CD4-positive, alpha-beta T cell treated with Interleukin-15 for 4 hours (primary cell): Measurements from ENCODE around the gene TEX52.
A peak's percentile ranks its signal among the peaks of the same experiment; 100 is the strongest.
"Not testable (repeated sequence)": the region's sequence is repeated elsewhere in the genome, so short reads cannot be mapped to it uniquely, and the experiment has no call there.

Experiments used
- DNase-seq: peaks from one replicate; pipeline ENCODE4 v3.0.0-alpha.2; 2020; ENCODE audit warnings: low spot score

TEX52 gene

DNA sequence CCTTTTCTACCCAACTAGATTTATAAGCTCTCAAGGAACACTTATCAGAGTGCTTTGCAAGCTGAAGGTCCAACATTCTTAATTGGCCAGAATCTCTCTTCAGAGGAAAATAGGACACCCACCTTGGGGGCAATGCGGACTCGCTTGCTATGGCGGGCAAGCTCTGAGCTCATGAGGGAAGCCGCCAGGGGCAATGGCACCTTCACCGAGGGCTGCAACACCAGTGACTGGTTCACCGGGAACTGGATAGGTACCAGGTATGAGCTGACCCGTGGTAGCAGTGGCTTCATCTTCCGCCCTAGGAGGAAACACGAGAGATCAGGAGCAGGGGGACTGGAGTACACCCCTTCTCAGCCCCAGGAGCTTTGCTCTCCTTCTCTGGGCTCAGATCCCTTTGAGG lies 7.4 kb upstream of the TEX52 start:
- DNase-seq = no peak

DNA sequence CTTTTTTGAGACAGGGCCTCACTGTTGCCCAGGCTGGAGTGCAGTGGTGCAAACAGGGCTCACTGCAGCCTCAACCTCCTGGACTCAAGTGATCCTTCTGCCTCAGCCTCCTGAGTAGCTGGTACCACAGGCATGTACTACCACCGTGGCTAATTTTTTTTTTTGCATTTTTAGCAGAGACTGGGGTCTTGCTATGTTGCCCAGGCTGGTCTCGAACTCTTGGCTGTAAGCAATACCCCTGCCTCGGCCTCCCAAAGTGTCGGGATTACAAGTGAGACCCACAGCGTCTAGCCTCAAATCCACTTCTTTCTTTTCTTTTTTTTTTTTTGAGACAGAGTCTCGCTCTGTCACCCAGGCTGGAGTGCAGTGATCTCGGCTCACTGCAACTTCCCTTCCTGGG lies 6.6 kb upstream of the TEX52 start:
- DNase-seq = not testable (repeated sequence)

DNA sequence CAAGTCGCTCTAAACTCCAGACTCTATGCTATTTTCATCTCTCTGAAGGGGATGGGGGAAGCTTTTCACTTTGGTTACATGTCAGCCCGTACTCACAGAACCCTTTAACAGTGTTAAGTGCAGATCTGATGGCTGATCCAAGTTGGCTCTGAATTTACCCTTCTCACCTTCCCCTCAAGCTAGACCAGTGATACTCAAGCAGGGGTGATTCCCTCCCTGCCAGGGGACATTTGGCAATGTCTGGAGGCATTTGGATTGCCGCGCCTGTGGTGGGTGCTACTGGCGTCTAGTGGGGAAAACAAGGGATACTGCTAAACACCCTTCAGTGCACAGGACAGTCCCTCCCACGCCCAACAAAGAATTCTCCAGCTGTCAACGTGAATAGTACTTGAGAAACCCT lies 6.0 kb upstream of the TEX52 start:
- no peak for DNase-seq

DNA sequence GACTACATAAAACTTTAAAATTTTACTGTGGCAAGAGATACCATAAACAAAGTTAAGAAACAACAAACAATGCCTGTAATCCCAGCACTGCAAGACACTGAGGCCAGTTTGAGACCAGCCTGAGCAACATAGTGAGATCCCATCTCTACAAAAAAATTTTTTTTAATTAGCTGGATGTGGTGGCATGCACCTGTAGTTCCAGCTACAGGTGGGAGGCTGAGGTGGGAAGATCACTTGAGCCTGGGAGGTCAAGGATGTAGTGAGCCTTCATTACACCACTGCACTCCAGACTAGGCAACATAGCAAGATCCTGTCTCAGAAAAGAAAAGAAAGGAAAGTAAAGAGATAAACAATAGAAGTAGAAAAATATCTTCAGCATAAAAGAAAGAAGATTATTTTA lies 3.3 kb upstream of the TEX52 start:
- DNase-seq = no peak

DNA sequence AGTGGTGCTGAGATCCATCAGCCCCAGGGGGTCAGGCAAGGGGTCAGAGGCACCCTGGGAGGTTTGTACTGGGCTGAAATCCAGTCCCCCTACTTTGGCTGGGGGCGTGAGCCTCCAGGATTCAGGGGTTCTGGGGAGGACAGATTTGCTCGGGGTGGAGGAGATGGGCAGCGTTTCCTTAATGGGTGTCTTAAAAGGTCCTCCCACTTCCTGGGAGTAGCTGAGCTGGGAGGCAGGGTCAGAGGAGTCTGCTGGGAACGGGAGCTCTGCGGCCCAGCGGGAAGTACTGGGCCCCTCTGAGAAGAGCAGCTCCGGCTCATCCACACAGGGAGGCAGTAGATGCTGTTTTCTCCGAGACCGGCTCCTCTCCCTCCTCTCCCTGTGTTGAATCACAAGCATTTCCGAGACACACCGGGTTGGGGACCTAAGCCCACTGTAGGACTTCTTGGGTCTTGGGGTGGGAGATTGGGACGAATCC lies 2.1 kb upstream of the TEX52 start:
- DNase-seq = no peak

DNA sequence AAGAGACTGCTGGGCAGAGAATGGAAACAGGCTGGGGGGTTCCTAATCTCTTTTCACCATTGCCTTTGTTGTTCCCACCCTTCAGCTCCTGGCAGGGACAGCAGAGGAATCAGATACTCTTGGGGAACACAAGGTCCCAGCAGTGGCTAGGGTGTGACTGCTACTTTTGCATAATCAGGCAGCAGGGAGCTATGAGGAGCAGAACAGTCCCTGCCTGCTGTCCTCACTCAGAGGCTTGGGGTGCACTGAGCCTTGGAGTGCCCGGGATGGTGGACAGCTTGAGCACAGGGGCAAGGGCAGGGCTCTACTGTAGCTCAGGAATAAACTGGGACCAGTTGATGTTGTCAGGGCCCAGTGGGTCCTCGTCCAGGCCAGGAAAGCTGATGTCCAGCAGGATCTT lies 1.5 kb upstream of the TEX52 start:
- DNase-seq = no peak

DNA sequence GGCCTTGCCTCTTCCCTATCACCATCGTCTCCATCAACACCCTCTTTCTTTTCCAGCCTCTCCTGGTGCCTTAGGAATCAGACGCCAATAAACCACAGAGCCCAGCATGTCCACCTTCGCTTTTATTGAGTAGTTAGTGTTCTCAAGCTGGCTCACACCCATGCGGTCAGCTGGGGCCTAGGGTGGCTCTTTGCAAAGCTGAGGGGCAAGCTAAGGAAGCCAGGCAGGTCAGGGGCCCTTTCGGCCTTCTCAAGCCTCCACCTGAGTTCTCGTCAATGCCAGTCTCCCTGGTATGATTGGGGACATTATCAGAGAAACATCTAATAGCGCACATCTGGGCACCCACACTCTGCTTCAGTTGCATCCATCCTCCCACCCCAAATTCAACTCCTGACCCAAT lies 737 bp upstream of the TEX52 start:
- DNase-seq = no peak

DNA sequence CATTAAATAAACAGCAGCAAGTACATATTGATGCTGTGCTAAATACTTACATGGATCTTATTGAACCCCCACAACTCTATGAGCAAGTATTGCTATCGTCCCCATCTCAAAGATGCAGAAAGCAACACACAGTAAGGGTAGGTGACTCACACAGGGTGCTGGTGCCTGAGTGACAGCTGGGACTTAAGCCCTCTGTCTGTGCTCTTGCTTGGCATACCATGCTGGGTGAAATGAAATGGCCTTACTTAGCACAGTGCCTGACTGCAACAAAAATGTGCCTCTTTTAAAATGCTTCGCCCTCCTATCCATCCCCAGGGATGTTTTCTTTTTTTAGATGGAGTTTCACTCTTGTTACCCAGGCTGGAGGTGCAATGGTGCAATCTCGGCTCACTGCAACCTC lies 788 bp downstream of the TEX52 start:
- DNase-seq = no peak

DNA sequence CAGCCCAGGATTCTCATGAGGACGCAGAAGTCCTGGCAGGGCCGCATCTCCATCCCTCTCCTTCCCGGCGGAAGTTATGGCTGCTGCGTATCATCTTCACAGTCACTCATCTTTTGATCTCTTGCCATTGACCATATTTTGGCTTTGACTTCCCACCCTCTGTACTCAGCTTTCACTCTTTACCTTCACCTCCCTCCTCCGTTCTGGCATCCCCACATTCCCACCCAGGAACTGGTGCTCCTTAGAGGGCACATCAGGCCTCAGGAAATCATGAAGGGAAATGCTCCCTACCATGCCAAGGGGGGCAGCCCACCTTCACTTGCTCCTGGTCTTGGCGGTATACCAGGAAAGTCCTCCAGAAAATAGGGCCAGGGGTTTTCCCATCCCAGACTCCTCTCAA lies 1.3 kb downstream of the TEX52 start:
- DNase-seq = no peak

DNA sequence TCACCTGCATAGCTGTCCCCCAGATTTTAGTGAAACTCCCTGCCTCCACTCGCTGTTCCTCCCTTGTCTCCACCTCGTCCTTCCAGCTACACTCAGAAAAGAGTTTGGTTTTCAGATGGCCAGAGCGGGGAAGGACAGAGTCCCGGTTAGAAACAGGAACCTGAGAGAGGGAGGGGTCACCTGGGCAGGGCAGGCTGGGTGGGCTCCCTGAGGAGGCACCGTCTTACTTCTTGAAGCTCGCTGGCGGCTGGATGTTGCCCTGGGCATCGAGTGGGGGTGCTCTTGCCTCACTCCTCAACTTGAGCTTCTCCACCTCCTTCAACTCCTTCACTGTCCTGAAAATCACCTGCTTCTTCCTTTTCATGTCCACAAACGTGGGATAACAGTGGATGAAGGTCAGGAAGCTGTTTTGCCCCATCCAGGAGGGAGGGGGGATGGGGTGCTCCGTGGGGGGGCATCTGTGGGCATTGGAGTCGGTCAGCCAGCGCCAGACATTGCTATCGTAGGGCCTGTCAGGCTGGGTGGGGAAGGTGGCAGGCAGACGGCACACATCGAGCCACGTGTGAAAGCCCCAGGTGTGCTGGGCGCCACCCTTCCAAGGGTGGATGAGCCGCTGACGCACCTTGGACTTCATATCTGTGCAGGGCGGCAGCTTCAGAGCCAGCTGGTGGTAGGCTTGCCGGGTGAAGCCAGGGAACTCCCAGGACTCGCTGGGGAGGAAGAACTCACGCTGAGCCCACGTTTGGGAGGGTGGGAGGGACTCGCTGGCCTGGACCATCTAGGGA lies 2.0 kb downstream of the TEX52 start:
- DNase-seq = no peak

DNA sequence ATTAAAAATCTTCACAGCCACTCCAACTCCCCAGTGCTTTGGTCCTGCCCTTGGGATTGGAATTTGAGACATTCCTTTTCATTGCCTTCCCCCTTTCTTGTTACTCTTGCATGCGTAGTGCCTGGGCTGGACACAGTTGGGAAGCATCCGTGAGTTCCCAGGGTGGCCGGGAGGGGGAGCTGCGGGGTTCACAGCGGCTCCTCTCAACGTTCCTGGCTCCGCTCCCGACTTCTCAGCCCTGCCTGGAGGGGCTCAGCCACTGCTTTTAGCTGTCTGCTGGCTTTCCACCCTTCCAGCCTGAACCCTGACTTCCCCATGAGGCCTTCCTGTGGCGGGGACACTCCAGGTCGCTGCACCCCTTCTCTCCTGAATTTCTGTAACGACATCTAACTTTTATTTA lies 3.2 kb downstream of the TEX52 start:
- DNase-seq = peak; percentile 29

DNA sequence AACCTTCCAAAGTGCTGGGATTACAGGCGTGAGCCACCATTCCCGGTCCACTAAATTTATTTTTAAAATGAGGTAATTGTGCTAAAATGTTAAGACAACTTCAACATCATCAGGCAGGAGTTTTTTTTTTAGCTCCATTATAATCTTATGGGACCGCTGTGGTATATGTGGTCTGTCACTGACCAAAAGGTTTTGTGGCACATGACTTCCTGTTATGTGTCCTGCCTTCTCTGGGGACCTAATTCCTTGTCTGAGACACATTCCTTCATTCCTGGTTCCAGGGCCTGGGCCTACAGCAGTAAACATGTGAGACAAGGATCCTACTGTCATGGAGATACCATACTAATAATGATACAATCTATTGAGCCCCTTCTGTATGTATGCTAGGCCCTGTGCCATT lies 4.9 kb downstream of the TEX52 start:
- DNase-seq = no peak

DNA sequence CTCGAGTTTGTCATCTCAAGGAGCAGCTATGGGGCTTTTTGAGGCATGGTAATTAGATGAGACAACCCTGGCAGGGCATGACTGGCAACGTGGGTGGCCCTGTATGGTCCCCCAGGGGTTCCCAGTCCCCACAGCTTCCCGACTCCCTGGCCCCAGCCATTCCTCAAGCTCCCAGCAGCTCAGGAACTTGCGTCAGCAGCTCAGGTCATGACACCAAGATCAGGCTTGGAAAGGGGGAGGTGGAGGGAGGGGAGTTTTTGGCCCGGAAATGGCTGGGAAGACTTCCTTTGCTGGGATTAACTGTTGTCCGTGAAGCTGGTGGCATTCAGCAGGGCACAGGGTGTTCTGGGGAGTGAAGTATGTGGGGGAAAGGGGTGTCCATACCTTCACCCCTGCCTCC lies 11.6 kb downstream of the TEX52 start:
- no peak for DNase-seq

DNA sequence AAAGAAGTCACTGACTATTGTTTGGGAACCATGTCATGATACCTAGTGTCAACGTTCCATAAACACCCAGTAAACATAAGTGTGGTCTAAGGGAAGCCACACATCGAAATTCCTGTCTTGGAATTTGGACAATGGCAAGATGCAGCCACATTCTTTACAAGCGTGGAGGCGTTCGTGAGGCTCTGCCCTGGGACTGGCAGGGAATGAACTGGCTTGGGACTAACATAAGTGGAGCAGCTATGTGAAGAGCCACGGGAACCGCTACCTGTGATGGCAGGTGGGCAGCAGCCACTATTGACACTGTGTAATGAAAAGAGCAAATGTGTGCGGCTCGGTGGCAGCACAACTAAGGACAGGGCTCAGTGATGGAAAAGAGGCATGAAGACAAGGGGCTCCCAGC lies 12.1 kb downstream of the TEX52 start:
- no peak for DNase-seq

DNA sequence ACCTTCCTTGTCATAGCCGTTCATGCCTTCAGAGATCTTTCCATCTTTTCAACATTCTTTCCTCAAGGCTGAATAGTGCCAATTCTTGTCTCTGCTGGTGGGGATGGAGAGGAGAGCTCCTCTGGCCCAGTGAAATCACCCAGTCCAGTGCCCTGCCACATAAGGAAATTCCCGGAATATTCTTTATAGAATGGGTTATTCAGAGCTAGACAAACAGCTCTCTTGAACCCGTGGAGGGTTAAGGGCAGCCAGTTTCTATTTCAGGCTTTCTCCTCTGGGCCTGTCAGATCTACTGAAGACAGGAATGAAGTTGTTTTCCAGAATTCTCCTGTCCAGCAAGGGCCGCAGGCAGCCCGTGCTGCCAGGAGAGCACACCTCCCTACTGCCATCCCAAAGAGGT lies 13.9 kb downstream of the TEX52 start:
- no peak for DNase-seq

DNA sequence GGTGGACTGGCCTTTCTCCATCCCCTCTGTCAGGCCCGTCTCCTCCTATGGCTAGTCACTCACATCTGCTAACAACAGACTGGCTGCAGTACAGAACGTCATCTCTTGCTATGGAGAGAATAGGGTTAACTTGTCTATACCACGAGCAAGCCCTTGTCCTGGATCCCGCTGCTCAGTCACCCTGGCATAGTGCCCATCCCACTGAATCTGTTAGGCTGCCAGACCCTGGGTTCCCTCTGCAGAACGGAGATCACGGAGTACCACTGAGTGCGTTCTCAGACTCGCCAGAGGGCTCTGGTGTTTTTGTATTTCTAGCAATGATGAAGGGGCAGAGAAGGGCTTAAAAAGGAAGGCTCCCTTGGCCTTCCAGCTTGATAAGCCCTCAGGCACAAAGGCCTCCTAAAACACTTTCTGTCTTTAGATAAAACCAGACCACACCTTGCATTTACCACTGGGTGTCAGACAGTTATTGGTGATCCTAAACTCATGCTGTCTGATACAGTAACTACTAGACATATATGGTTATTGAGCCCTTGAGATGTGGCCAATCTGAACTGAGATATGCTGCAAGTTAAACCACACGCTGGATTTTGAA lies 15.7 kb downstream of the TEX52 start:
- DNase-seq = no peak

DNA sequence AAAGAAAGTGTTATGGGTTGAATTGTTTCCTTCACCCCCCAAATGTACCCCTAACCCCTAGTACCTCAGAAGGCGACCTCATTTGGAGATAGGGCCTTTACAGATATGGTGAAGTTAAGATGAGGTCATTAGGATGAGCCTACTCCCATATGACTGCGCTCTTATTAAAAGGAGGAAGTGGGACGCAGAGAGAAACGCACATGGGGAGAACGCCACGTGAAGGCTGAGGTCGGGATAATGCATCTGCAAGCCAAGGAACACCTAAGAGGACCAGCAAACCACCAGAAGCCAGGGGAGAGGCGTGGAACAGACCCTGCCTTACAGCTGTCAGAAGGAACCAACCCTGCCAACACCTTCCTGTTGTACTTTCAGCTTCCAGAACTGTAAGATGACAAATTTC lies 20.3 kb downstream of the TEX52 start:
- DNase-seq = no peak

DNA sequence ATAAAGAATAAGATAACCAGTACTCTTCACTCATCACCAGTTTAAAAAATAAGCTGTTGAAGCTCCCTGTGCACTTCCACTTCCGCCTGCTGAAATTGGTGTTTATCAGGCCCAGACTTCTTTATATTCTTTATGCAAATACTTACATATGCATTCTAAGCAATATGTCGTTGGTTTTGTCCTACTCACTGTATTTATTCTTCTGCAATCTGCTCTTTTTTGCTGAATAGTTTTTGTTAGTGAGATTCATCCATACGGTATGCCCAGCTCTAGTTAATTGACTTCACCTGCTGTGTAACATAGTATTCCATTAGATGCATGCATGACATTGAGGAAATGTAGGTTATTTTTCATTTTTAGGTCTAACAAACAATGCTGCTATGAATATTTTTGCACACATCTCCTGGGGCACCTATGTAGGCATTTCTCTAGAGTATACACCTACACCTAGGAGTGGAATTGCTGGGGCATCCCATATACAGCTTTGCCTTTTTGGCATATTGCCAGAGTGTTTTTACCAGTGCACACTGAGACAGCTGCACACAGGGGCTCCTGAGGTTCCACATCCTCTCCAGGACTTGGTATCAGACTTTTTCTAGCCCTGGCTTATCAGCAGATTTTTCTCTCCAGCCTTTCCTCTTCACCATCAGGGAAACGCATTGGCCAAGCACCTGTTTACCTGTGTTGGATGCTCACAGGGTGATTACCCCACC lies 21.0 kb downstream of the TEX52 start:
- DNase-seq = no peak

DNA sequence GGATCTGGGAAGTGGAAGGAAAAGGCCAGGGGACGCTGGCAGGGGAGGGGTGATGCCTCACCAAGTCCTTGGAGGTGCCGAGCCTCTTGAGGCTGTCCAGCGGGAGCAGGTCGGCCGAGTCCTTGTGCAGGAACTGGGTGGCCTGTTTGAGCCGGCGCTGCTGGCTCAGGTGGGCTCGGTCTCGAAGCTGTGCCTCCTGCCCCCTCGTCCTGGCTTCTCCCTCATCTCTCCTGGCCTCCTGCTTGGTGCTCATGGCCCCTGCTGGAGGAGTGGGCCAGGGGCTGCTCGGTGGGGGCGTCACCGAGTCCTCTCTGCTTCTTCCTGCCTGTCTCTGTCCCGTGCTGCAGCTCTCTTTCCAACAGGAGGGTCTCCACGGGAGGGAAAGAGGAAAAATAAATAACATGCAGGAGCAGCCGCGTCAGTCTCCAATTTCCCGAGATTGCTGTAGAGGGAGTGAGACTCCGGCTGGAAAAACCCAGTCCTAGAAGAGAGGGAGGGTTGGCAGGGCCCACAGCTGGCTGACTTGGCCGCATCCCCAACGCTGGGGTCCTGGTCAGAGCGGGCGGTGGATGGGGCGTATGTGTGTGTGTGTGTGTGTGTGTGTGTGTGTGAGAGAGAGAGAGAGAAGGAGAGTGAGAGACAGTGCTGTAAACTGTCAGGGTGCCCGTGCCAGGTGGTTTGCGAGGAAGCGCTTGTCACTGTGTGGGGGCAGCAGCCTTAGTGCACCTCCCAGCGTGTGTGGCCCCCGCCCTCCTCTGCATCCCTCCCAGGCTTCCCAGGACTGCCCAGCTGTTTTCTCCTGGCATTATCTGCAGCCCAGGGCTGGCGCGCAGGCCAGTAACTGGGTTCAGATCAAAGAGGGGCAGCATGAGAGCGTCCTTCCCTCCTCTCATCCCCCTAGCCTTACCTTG lies 22.0 kb downstream of the TEX52 start, which contains the start of gene NRIP2:
Gene NRIP2, minus strand, starts transcription at position 455 of the 911 bp plus-strand sequence. Its CDS starts 52 bp downstream, at position 403.
- no peak for DNase-seq

DNA sequence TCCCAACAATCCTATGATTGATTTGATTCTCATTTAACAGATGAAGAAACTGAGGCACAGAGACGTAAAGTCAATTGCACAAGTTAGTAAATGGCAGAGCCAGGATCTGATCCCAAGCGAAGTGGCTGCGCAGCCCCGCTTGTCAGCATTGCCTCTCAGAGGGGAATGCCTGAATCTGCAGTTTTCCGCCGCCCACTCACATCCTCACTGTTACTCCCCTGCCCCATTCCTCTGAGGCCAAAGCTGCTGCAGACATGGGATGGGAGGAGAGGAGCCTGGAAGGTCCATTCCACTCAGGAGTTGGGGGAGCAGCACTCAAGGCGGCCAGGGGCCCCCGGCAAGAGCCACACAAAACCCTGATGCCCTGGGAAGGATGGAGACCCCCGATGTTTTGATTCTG lies 23.0 kb downstream of the TEX52 start:
- DNase-seq = no peak

DNA sequence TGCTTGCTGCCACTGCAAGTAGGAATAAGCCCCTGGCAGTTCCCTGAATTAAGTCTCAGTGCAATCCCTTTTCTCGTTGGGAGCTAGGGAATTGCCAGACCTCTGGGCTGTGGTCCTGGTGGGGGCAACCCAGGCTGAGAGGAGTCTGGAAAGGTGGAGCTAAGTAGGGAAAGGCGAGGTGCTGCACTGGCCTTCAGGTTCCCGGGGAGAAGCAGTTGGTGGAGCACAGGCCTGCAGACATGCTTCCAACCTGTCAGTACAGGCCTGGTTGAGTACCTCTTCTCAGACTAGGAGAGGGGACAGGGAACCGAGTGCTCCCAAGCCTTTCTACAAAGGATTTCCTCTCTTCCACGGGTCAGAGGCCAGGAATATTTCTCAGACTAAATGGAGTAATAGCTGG lies 23.5 kb downstream of the TEX52 start:
- DNase-seq = no peak

DNA sequence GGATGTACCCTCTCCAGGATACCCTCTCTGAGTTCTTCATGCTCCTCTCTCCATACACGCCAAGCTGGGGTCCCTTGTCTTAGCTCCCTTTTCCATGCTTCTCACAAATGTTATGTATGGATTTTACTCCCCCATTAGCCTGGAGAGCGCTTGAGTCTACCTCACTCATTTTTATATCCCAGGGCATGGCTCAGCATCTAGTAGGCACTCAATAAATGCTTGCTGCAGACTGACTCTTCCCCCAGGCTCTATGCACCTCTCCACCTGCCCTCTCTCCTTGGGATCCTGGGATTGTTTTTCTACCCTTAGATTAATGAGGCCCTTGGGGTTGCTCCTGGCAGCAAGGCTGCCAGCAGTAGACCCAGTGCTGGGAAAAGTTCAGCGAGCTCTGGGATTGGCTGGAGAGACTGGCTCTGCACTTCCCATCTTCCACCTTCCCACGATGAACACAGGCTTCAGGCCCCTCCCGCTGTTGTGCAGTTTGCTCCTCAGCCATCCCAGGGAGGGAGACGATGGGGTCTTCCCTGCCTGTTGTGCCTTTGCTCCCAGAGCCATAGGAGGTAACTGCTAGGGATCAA lies 24.2 kb downstream of the TEX52 start:
- DNase-seq = no peak
